HG03159 (cell line): Measurements from ENCODE around the gene TBC1D14.
"Not testable (repeated sequence)": the region's sequence is repeated elsewhere in the genome, so short reads cannot be mapped to it uniquely, and the experiment has no call there.

Source experiments
- ATAC-seq: cut with Tn5 transposase; IDR thresholded peaks from one replicate; pipeline ENCODE4 v1.9.1; 2021; ENCODE audit warnings: mild to moderate bottlenecking, moderate library complexity; ENCODE audit not compliant: unreplicated experiment

Gene TBC1D14

GRCh38 chr4:6890358-6890757 is 19.3 kb upstream of the TBC1D14 start:
- no peak for ATAC-seq

GRCh38 chr4:6890971-6891370 is 18.7 kb upstream of the TBC1D14 start:
- ATAC-seq: not testable (repeated sequence)

GRCh38 chr4:6891436-6892170 is 18.0 kb upstream of the TBC1D14 start:
- no peak for ATAC-seq

DNA sequence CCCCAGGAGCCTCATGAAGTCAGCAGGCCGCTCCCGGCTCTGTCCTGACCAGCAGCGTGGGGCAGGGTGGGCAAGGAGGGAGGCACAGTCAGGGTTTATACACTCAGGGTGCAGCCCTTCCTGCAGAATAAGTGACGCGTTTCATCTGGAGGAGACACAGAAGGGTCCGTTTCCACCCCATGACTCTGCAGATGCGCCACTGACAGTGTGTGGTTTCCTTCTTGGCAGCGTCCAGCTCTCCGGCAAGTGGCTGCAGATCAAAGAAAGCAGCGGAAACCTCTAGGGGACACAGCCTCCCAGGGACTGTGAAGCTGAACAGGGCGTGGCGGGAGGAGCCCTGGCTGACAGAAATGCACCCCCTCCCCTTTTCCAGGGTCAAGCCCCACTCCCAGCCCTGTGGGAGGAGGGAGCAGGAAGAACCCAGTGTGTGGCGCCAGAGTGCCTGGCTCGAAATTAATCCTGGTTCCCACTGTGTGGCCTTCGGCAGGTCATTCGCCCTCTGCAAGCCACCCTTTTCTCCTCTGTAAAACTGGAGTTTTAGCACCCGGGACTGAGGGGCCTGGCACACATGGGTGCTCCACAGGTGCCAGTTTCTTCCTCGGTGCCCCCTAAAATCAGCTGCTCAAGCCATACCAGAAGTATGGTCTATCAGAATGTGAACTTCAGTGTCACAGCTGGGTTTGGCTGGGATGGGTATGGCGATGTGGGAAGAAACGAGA is 17.3 kb upstream of the TBC1D14 start:
- no peak for ATAC-seq

DNA sequence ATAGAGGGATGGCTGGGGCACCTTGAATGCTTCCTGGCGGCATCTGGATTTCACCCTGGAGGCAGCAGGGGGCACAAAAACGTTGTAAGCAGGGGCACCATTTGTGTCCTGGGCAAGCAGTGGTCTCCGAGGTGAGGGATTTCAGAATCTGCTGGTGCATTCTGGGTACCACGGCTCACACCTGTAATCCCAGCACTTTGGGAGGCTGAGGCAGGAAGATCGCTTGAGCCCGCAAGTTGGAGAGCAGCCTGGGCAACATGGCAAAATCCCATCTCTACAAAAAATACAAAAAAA is 16.8 kb upstream of the TBC1D14 start:
- ATAC-seq: no peak

GRCh38 chr4:6893449-6894085 is 16.1 kb upstream of the TBC1D14 start:
- no peak for ATAC-seq

DNA sequence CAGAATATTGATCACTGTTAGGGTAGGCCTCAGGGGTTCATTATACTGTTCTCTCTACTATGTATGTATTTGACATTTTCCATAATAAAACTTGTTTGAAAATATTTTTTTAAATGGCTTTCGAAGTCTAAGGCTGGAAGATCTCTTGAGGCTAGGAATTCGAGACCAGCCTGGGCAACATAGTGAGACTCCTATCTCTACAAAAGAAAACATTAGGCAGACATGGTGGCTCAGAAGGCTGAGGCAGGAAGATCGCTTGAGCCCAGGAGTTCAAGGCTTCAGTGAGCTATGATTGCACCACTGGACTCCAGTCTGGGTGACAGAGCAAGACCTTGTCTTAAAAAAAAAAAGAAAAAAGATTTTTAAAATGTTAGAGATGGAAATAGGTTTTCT is 15.5 kb upstream of the TBC1D14 start:
- no peak for ATAC-seq

GRCh38 chr4:6894528-6895498 is 14.8 kb upstream of the TBC1D14 start:
- ATAC-seq: no peak

- no peak for ATAC-seq
Measured at GRCh38 chr4:6896035-6896434, 13.6 kb upstream of the TBC1D14 start.

DNA sequence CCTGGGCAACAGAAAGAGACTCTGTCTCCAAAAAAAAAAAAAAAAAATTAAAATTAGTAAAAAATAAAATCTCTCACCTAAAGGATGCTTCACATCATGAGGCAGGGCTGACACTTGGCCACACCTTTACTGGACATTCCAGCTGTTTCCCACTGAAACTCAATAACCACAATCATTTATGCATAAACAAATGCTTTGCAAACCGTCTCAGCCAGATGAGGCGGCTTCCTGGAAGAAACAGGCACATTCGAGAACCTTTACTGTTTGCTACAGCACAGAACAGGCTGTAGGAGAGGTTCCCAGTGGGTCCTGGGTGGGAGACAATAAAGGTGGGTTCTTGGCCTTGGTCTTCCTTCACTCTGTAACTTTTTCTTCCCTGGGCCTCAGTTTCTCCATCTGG is 10.9 kb upstream of the TBC1D14 start:
- no peak for ATAC-seq

DNA sequence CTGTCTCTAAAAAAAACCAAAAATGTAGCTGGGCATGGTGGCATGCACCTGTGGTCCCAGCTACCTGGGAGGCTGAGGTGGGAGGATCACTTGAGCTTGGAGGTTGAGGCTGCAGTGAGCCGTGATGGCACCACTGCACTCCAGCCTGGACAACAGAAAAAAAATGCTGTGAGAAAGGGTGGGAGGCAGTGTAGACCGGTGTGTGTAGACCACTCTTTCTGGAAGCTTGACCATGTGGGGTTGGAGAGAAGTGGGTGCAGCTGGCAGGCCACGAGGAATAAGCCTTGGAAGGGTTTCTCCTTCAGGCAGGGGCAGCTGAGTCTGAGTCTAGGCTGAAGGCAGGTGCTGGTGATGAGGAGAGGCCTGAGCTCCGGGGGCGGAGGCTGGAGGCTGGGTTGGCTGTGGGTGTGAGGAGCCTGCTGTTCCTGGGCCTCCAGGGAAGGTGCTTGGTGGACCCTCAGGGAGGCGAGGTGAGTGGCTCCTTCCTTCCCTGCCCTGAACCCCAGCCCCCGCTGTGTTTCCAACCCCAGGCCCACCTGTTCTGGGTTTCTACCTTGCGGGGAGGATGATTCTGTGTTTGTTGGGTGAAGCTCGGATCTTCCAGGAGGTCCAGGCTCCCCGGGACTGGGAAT is 9.3 kb upstream of the TBC1D14 start:
- no peak for ATAC-seq

DNA sequence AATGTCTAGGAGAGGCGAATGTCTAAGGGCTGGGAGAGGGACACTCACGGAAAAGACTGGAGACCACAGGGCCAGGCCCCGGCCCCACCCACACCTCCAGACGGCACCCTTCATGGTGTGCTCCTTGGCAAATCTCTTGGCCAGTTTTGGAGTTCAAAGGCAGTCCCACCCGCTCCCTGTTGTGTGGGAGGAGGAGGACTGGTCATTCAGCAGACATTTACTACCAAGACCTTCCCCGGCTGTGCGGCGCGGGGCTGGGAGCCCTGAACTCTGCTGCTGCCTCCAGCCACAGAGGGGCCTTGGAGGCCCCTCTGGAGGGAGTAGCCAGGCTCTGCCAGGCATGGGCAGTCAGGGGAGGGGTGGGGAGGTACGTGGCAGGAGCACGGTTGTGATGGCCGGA is 8.7 kb upstream of the TBC1D14 start:
- ATAC-seq: no peak

DNA sequence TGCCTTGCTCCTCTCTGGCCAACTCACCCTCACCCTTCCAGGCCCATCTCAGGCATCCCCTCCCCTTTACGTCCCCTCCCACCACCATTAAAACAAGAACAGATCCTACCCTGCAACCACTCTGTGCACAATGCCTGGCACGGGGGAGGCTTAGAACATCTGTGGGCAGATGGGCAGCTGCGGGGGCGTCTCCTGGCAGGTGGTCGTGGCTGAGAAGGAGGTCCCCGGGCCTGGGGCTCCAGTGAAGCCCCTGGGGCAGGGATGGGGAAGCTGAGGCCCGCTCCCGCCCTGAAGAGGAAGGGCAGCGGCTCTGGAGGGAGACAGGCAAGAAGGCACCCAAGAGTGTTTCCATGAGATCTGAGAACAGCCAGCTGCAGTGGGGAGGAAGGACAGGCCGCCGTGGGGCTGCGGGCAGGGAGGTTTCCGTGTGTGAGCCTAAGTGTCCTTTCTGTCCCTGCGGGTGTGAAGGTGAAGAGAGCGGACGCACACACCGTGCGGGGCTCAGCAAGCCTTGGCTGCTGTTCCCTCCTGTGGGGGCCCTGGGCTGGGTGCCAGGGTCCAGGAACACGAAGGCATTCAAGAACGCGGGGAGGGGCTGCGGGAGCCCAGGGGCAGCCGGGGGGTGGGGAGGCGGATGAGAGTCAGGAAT is 7.8 kb upstream of the TBC1D14 start:
- no peak for ATAC-seq

DNA sequence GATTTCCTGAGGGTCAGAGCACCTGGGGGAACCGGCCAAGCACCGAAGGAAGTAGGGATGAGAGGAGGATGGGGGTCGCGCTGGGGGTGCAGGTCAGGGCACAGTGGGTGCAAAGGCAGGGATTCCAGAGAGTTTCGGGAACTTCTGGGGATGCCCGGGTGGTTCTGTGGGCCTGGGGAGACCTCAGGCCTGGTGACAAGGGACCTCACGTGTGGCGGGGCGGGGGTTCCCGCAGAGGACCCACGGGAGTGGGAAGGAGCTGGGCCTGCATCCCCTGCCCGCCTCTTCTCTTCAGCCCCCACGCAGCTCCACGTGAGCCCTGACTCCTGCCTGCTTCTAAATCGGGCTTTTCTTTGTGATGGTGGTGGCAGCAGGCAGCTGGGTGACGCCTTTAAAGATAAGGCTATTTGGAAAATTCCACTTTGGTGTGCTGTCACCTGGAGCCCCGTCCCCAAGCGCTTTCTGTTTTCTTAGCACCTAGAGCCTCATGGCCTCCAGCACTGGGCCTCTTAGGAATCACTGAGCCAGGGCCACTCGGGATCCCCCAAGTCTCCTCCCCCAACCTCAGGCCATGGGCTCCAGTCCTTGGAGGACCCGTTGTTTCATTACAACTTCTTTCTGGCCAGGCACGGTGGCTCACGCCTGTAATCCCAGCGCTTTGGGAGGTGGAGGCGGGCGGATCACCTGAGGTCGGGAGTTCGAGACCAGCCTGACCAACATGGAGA is 7.1 kb upstream of the TBC1D14 start:
- no peak for ATAC-seq

DNA sequence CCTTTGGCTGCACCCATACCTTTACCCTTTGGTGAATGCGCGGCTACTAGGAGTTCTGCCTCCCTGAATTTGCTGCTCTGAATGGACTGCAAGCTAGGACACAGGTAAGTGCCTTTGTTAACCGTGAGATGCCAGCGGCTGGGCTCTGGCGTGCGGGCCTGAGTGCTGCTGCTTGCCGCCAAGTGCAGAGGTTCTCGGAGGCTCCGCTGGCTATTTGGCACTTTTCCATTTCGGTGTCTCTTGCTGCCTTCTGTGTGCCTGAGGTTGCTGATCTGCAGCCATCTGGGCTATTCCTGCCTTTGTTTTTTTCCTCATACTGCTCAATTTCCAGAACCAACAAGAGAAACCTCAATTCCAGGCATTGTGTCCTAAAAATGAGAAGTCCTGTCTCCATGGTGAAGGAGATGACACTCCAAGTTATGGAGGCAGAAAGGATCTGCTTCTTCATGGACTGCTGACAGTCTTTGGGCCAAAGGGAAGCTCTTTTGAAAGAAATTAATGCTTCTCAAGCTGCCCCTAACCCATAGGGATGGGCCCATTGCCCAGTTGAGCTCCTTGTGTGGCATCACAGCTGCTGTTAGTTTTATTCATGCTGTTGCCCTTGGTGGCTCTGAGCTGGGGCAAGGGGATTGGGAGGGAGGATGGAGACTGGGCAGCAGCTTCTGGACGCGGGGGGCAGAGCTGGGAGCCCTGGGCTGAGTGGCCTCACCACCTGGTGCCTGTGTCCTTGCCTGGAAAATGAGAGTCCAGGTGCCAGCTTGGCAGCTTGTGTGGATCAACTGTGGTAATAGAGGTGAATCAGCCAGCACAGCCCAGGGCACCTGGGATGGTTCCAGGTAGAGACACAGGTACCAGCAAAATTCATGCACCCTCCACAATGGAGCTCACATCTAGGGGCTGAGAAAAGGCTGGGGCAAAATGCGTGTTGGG is 3.8 kb upstream of the TBC1D14 start:
- ATAC-seq: no peak

DNA sequence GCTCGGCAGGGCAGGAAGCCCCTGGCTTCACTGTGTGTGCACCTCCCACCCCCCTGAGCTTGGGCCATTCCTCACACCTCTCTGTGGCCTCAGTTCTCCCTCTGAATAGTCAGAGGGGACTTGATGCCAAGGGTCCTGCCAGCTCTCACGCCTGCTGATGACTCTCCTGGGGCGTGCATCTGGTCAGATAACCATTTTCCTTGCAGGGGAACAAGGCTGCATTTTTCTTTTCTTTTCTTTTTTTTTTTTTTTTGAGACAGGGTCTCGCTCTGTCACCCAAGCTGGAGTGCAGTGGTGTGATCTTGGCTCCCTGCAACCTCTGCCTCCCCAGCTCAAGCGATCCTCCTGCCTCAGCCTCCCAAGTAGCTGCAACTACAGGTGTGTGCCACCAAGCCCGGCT is 3.1 kb upstream of the TBC1D14 start:
- not testable (repeated sequence) for ATAC-seq

DNA sequence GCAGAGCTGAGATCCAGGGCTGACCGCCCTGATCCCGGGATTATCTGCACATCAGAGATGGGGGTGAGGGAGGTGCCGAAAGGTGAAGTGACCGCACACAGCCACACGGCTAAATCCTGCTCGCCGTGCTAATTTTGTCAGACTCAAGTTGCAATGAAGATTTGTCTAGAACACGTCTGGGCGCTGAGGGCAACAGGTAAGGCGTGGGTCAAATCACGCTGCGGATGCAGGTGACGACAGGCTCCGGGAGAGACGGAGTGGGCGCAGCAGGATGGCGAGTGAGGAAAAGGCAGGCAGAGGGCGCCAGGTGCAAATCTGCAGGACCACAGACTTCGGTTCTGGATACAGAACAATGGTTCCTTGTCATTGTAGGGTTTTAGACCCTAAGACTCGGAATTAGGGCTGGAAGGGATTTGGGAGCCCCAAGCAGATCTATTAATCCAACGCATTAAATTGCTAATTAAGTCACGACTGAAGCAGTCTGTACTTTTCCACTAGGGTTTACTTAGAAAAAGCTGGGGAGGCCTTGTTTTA is 1.9 kb upstream of the TBC1D14 start:
- ATAC-seq: no peak

DNA sequence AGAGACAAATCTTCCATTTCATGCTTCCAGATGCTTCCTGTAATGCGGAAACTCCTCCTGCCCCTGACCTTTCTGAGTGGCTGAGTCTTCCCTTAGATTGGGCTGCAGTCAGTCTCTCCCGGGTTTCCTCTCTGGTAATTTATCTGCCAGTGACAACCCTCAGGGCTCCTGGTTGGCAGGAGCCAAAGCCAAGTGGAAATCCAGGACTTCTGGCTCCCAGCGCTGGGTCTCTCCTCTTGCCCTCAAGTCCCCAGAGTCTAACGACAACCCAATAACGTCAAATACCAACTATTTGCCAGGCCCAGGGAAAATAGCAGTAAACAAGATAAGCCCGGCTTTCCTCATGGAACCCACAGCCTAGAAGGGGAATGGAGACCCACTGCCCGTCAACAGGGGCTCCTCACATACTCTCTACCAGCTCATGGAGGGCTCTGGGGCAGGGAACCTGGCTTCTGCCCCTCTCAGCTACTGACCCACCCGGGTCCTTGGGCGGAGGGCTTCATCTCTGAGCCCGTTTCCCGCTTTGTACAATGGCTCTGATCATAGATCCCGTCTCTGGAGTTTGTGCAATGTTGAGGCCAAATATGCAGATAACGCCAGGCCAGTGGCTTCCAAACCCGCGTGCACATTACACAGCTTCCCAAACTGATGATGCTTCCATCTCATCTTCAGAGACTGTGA is 1.1 kb upstream of the TBC1D14 start:
- ATAC-seq: peak; percentile 3
